ENCODE measurements around the gene SUSD1. TPM values are rescaled to one million over a fixed set of nuclear protein-coding genes. Genes with fewer than 3 reads are reported as not detected.

Gene SUSD1
- total RNA-seq, 1 donor from 2014 or later, result 33.8 TPM

GRCh38 chr9:112044186-112044585 is 130.9 kb downstream of the SUSD1 start:
- no peaks in the 10 kb centered on the region for H3K27me3 ChIP-seq (ENCODE audit: control insufficient read depth, insufficient read depth, low read length)
- peaks cover 3% of the 10 kb centered on the region for H3K36me3 ChIP-seq (ENCODE audit: control insufficient read depth, insufficient read depth, low read length)
- H3K4me3 ChIP-seq (ENCODE audit: low read depth, low read length), result no peak overlapping the region
- DNase-seq (ENCODE audit: low read depth), result no peak
- no peak for TF ChIP-seq CTCF (IDR thresholded peaks at IDR 0.05; ENCODE audit: insufficient read depth, low read length, poor library complexity, severe bottlenecking)

- no peak overlapping the region for H3K4me3 ChIP-seq (ENCODE audit: low read depth, low read length)
- peaks cover 3% of the 10 kb centered on the region for H3K36me3 ChIP-seq (ENCODE audit: control insufficient read depth, insufficient read depth, low read length)
- no peak for DNase-seq (ENCODE audit: low read depth)
- no peaks in the 10 kb centered on the region for H3K27me3 ChIP-seq (ENCODE audit: control insufficient read depth, insufficient read depth, low read length)
- no peak for TF ChIP-seq CTCF (IDR thresholded peaks at IDR 0.05; ENCODE audit: insufficient read depth, low read length, poor library complexity, severe bottlenecking)
Measured at GRCh38 chr9:112043423-112043822, 131.7 kb downstream of the SUSD1 start.

- peaks cover 3% of the 10 kb centered on the region for H3K36me3 ChIP-seq (ENCODE audit: control insufficient read depth, insufficient read depth, low read length)
Measured at GRCh38 chr9:112042769-112043168, 132.3 kb downstream of the SUSD1 start.

GRCh38 chr9:112042244-112042638 is 132.9 kb downstream of the SUSD1 start:
- no peak for DNase-seq (ENCODE audit: low read depth)
- H3K4me3 ChIP-seq (ENCODE audit: low read depth, low read length), result no peak overlapping the region
- peaks cover 3% of the 10 kb centered on the region for H3K36me3 ChIP-seq (ENCODE audit: control insufficient read depth, insufficient read depth, low read length)
- H3K27me3 ChIP-seq (ENCODE audit: control insufficient read depth, insufficient read depth, low read length), result no peaks in the 10 kb centered on the region
- TF ChIP-seq CTCF (IDR thresholded peaks at IDR 0.05; ENCODE audit: insufficient read depth, low read length, poor library complexity, severe bottlenecking), result no peak

More at GRCh38 chr9:112042769-112043168, 132.3 kb downstream of the SUSD1 start:
- no peak overlapping the region for H3K4me3 ChIP-seq (ENCODE audit: low read depth, low read length)
- no peak for DNase-seq (ENCODE audit: low read depth)
- TF ChIP-seq CTCF (IDR thresholded peaks at IDR 0.05; ENCODE audit: insufficient read depth, low read length, poor library complexity, severe bottlenecking), result no peak
- H3K27me3 ChIP-seq (ENCODE audit: control insufficient read depth, insufficient read depth, low read length), result no peaks in the 10 kb centered on the region

- TF ChIP-seq CTCF (IDR thresholded peaks at IDR 0.05; ENCODE audit: insufficient read depth, low read length, poor library complexity, severe bottlenecking), result no peak
- Histone ChIP-seq H3K27me3 (ENCODE audit: control insufficient read depth, insufficient read depth, low read length) (no peaks in the 10 kb centered on the region), H3K4me3 (ENCODE audit: low read depth, low read length) (no peak overlapping the region), H3K36me3 (ENCODE audit: control insufficient read depth, insufficient read depth, low read length) (peaks cover 3% of the 10 kb centered on the region)
- peak; percentile 100 for DNase-seq (ENCODE audit: low read depth)
Measured at GRCh38 chr9:112041536-112042243, 133.4 kb downstream of the SUSD1 start.

- H3K36me3 ChIP-seq (ENCODE audit: control insufficient read depth, insufficient read depth, low read length), result peaks cover 3% of the 10 kb centered on the region
- H3K27me3 ChIP-seq (ENCODE audit: control insufficient read depth, insufficient read depth, low read length), result no peaks in the 10 kb centered on the region
- no peak for TF ChIP-seq CTCF (IDR thresholded peaks at IDR 0.05; ENCODE audit: insufficient read depth, low read length, poor library complexity, severe bottlenecking)
- DNase-seq (ENCODE audit: low read depth), result no peak
- H3K4me3 ChIP-seq (ENCODE audit: low read depth, low read length), result no peak overlapping the region
Measured at GRCh38 chr9:112041199-112041535, 133.9 kb downstream of the SUSD1 start.
